Smooth muscle cell (in vitro differentiated cells): Measurements from ENCODE around the gene SARDH. TPM values are rescaled to one million over a fixed set of nuclear protein-coding genes. Genes with fewer than 3 reads are reported as not detected.

ENCODE experiments used
- DNase-seq: peaks from one replicate; lab custom pipeline; 2025; ENCODE audit not compliant: unreplicated experiment; lab: John Stamatoyannopoulos, UW
- H2AFZ ChIP-seq: fragments of 200-600 bp; sonication (generic); 2 replicates; pipeline ENCODE4 v1.6.0; 2016; ENCODE audit warnings: antibody characterized with exemption, low read depth, mild to moderate bottlenecking
- H3F3A ChIP-seq: fragments of 200-600 bp; sonication (generic); 2 replicates; pipeline ENCODE4 v1.6.0; 2017; ENCODE audit warnings: antibody characterized with exemption, low read depth
- H3K27ac ChIP-seq: fragments of 200-600 bp; sonication (generic); 2 replicates; pipeline ENCODE4 v1.5.1; 2016; ENCODE audit warnings: low read depth, mild to moderate bottlenecking
- H3K27me3 ChIP-seq: fragments of 200-600 bp; sonication (generic); 2 replicates; pipeline ENCODE4 v1.6.1; 2016; ENCODE audit warnings: low read depth, mild to moderate bottlenecking
- H3K36me3 ChIP-seq: fragments of 200-600 bp; sonication (generic); 2 replicates; pipeline ENCODE4 v1.5.1; 2016; ENCODE audit warnings: low read depth
- H3K4me1 ChIP-seq: fragments of 200-600 bp; sonication (generic); 2 replicates; pipeline ENCODE4 v1.5.1; 2016; ENCODE audit warnings: low read depth
- H3K4me2 ChIP-seq: fragments of 200-600 bp; sonication (generic); 2 replicates; pipeline ENCODE4 v1.6.0; 2016; ENCODE audit warnings: mild to moderate bottlenecking
- H3K4me3 ChIP-seq: fragments of 200-600 bp; sonication (generic); 2 replicates; pipeline ENCODE4 v1.5.1; 2016; ENCODE audit warnings: mild to moderate bottlenecking
- H3K79me2 ChIP-seq: fragments of 200-600 bp; sonication (generic); 2 replicates; pipeline ENCODE4 v1.6.0; 2016; ENCODE audit warnings: low read depth, mild to moderate bottlenecking
- H3K9ac ChIP-seq: fragments of 200-600 bp; sonication (generic); 2 replicates; pipeline ENCODE4 v1.6.0; 2016; ENCODE audit warnings: low read depth
- H3K9me3 ChIP-seq: fragments of 200-600 bp; sonication (generic); replicated peaks from 2 replicates; pipeline ENCODE4 v1.5.1; 2016; ENCODE audit warnings: low read depth
- H4K20me1 ChIP-seq: fragments of 200-600 bp; sonication (generic); 2 replicates; pipeline ENCODE4 v1.6.0; 2016; ENCODE audit warnings: low read depth
- CTCF ChIP-seq: fragments of 200-600 bp; sonication (generic); IDR thresholded peaks from 2 replicates; pipeline ENCODE4 v1.5.1; 2017; ENCODE audit warnings: borderline replicate concordance, mild to moderate bottlenecking, antibody characterized with exemption; ENCODE audit not compliant: insufficient read depth, poor library complexity, severe bottlenecking
- WGBS: methylation state at CpG from one replicate; pipeline ENCODE4 v1.1.7; 2016; ENCODE audit warnings: low lambda C conversion rate; 5-methylcytosine and 5-hydroxymethylcytosine counted together
- polyA plus RNA-seq: library from polyadenylated mRNA; unstranded; fragments of >200 nt; fragmentation: Nextera tagmentation; extraction: Ambion mirVana; gene quantifications from 2 replicates; pipeline ENCODE4 v1.2.1, GENCODE V29; 2016
- total RNA-seq: library from RNA; depleted of rRNA; stranded (reverse); fragments of >200 nt; gene quantifications from 2 replicates; pipeline ENCODE4 v1.2.3, GENCODE V29; 2014

Gene SARDH
- total and polyA plus RNA-seq, 2 experiments from 2014 or later = 3.3 to 10.1 TPM

GRCh38 chr9:133742849-133743444, 4.8 kb upstream of the SARDH start:
- no peak overlapping the region for H3K9ac ChIP-seq
- H3K4me3 ChIP-seq = no peak overlapping the region
- H3K9me3 ChIP-seq = no peaks in the 10 kb centered on the region
- H2AFZ ChIP-seq = no peak overlapping the region
- no peaks in the 10 kb centered on the region for H3F3A ChIP-seq
- TF ChIP-seq CTCF = peak; percentile 96
- no peaks in the 10 kb centered on the region for H3K27me3 ChIP-seq
- H4K20me1 ChIP-seq = no peaks in the 10 kb centered on the region
- no peaks in the 10 kb centered on the region for H3K79me2 ChIP-seq
- 20% methylated on average over 8 of the region's 8 CpGs for WGBS
- H3K27ac ChIP-seq = no peak overlapping the region
- H3K4me1 ChIP-seq = peaks cover under 1% of the 10 kb centered on the region
- DNase-seq = peak; percentile 67
- no peaks in the 10 kb centered on the region for H3K36me3 ChIP-seq
- no peak overlapping the region for H3K4me2 ChIP-seq

- Histone ChIP-seq H3K36me3 (no peaks in the 10 kb centered on the region), H4K20me1 (no peaks in the 10 kb centered on the region), H3F3A (no peaks in the 10 kb centered on the region), H2AFZ (no peak overlapping the region), H3K27ac (no peak overlapping the region), H3K9me3 (no peaks in the 10 kb centered on the region), H3K4me3 (no peak overlapping the region), H3K79me2 (no peaks in the 10 kb centered on the region), H3K27me3 (no peaks in the 10 kb centered on the region), H3K4me1 (peaks cover 7% of the 10 kb centered on the region), H3K4me2 (no peak overlapping the region), H3K9ac (no peak overlapping the region)
- TF ChIP-seq CTCF = no peak
- WGBS = 96% methylated on average over 7 of the region's 7 CpGs
- DNase-seq = no peak
Measured at GRCh38 chr9:133742251-133742650, 4.1 kb upstream of the SARDH start.

GRCh38 chr9:133741716-133742115, 3.6 kb upstream of the SARDH start:
- Histone ChIP-seq H3K9ac (no peak overlapping the region), H3K4me2 (no peak overlapping the region), H3K36me3 (no peaks in the 10 kb centered on the region), H4K20me1 (no peaks in the 10 kb centered on the region), H3K27me3 (no peaks in the 10 kb centered on the region), H3K4me3 (no peak overlapping the region), H3K9me3 (no peaks in the 10 kb centered on the region), H3F3A (no peaks in the 10 kb centered on the region), H3K4me1 (peaks cover 8% of the 10 kb centered on the region), H3K27ac (no peak overlapping the region), H2AFZ (no peak overlapping the region), H3K79me2 (no peaks in the 10 kb centered on the region)
- no peak for TF ChIP-seq CTCF
- WGBS = 94% methylated on average over 14 of the region's 14 CpGs
- no peak for DNase-seq

- no peak overlapping the region for H3K4me2 ChIP-seq
- no peaks in the 10 kb centered on the region for H3F3A ChIP-seq
- H3K27ac ChIP-seq = no peak overlapping the region
- no peaks in the 10 kb centered on the region for H3K79me2 ChIP-seq
- no peaks in the 10 kb centered on the region for H4K20me1 ChIP-seq
- no peak for DNase-seq
- no peaks in the 10 kb centered on the region for H3K36me3 ChIP-seq
- no peak overlapping the region for H3K4me3 ChIP-seq
- H3K9ac ChIP-seq = no peak overlapping the region
- no peak overlapping the region for H2AFZ ChIP-seq
- H3K4me1 ChIP-seq = peaks cover 8% of the 10 kb centered on the region
- no peaks in the 10 kb centered on the region for H3K27me3 ChIP-seq
- H3K9me3 ChIP-seq = no peaks in the 10 kb centered on the region
- 91% methylated on average over 8 of the region's 8 CpGs for WGBS
- TF ChIP-seq CTCF = no peak
Measured at GRCh38 chr9:133740911-133741310, 2.8 kb upstream of the SARDH start.
